Kidney epithelial cell (primary cell): ENCODE measurements around the gene PRKCA. TPM values are rescaled to one million over a fixed set of nuclear protein-coding genes. Genes with fewer than 3 reads are reported as not detected.

ENCODE experiments used
- DNase-seq: peaks from one replicate; pipeline ENCODE4 v3.0.0-alpha.2; 2010; ENCODE audit warnings: low read depth
- H3K27me3 ChIP-seq: 2 replicates; pipeline ENCODE4 v1.6.0; 2011; ENCODE audit warnings: low read length; ENCODE audit not compliant: control insufficient read depth, insufficient read depth
- H3K36me3 ChIP-seq: 2 replicates; pipeline ENCODE4 v1.5.1; 2011; ENCODE audit warnings: low read length; ENCODE audit not compliant: control insufficient read depth, insufficient read depth
- H3K4me3 ChIP-seq: 2 replicates; pipeline ENCODE4 v1.5.1; 2011; ENCODE audit warnings: low read depth, mild to moderate bottlenecking, control low read depth, low read length
- CTCF ChIP-seq: IDR thresholded peaks from 2 replicates; pipeline ENCODE4 v1.5.1; 2011; ENCODE audit warnings: mild to moderate bottlenecking, moderate library complexity, low read length, control low read depth, inconsistent platforms; ENCODE audit not compliant: insufficient read depth, poor library complexity, severe bottlenecking
- total RNA-seq: library from RNA; depleted of rRNA; stranded (reverse); fragments of >200 nt; gene quantifications from 2 replicates; pipeline ENCODE4 v1.2.3, GENCODE V29; 2015

Gene PRKCA
- total RNA-seq, 1 donor from 2014 or later = 5.7 TPM

GRCh38 chr17:66308856-66309255 is 6.4 kb downstream of the PRKCA start:
- TF ChIP-seq CTCF = no peak
- DNase-seq = no peak
- Histone ChIP-seq H3K36me3 (no peaks in the 10 kb centered on the region), H3K27me3 (no peaks in the 10 kb centered on the region), H3K4me3 (no peak overlapping the region)

- Histone ChIP-seq H3K36me3 (no peaks in the 10 kb centered on the region), H3K27me3 (no peaks in the 10 kb centered on the region), H3K4me3 (no peak overlapping the region)
- no peak for DNase-seq
- TF ChIP-seq CTCF = no peak
These were observed 7.4 kb downstream of the PRKCA start for GRCh38 chr17:66309793-66310192.

GRCh38 chr17:66310528-66311148 is 8.2 kb downstream of the PRKCA start:
- no peaks in the 10 kb centered on the region for H3K27me3 ChIP-seq
- H3K4me3 ChIP-seq = no peak overlapping the region
- no peaks in the 10 kb centered on the region for H3K36me3 ChIP-seq
- no peak for DNase-seq
- peak; percentile 6 for TF ChIP-seq CTCF

- H3K36me3 ChIP-seq = no peaks in the 10 kb centered on the region
- no peak for TF ChIP-seq CTCF
- DNase-seq = no peak
- no peaks in the 10 kb centered on the region for H3K27me3 ChIP-seq
- no peak overlapping the region for H3K4me3 ChIP-seq
These were observed 10.5 kb downstream of the PRKCA start for GRCh38 chr17:66312912-66313311.

GRCh38 chr17:66313325-66313724 is 10.9 kb downstream of the PRKCA start:
- H3K36me3 ChIP-seq = no peaks in the 10 kb centered on the region
- H3K27me3 ChIP-seq = no peaks in the 10 kb centered on the region
- H3K4me3 ChIP-seq = no peak overlapping the region
- no peak for DNase-seq
- no peak for TF ChIP-seq CTCF

- Histone ChIP-seq H3K4me3 (no peak overlapping the region), H3K36me3 (no peaks in the 10 kb centered on the region), H3K27me3 (no peaks in the 10 kb centered on the region)
- no peak for DNase-seq
- no peak for TF ChIP-seq CTCF
These were observed 11.7 kb downstream of the PRKCA start for GRCh38 chr17:66313995-66314659.
